Neuron (in vitro differentiated cells): Measurements from ENCODE around the gene PIBF1.
"Not testable (repeated sequence)": the region's sequence is repeated elsewhere in the genome, so short reads cannot be mapped to it uniquely, and the experiment has no call there.

ENCODE experiments used
- H2AFZ ChIP-seq: one replicate; pipeline ENCODE4 v1.6.1; 2013; ENCODE audit warnings: low read depth, mild to moderate bottlenecking, inconsistent platforms, low read length, moderate library complexity
- H3K27me3 ChIP-seq: one replicate; pipeline ENCODE4 v1.6.1; 2013; ENCODE audit warnings: low read length; ENCODE audit not compliant: insufficient read depth
- H3K36me3 ChIP-seq: one replicate; pipeline ENCODE4 v1.6.1; 2013; ENCODE audit warnings: low read length; ENCODE audit not compliant: insufficient read depth
- H3K4me1 ChIP-seq: one replicate; pipeline ENCODE4 v1.6.1; 2013; ENCODE audit warnings: low read length; ENCODE audit not compliant: insufficient read depth
- H3K4me3 ChIP-seq: 2 replicates; pipeline ENCODE4 v1.5.1; 2013; ENCODE audit warnings: mild to moderate bottlenecking, low read length, moderate library complexity
- H3K9me3 ChIP-seq: one replicate; pipeline ENCODE4 v1.6.1; 2013; ENCODE audit warnings: low read length

Gene PIBF1

DNA sequence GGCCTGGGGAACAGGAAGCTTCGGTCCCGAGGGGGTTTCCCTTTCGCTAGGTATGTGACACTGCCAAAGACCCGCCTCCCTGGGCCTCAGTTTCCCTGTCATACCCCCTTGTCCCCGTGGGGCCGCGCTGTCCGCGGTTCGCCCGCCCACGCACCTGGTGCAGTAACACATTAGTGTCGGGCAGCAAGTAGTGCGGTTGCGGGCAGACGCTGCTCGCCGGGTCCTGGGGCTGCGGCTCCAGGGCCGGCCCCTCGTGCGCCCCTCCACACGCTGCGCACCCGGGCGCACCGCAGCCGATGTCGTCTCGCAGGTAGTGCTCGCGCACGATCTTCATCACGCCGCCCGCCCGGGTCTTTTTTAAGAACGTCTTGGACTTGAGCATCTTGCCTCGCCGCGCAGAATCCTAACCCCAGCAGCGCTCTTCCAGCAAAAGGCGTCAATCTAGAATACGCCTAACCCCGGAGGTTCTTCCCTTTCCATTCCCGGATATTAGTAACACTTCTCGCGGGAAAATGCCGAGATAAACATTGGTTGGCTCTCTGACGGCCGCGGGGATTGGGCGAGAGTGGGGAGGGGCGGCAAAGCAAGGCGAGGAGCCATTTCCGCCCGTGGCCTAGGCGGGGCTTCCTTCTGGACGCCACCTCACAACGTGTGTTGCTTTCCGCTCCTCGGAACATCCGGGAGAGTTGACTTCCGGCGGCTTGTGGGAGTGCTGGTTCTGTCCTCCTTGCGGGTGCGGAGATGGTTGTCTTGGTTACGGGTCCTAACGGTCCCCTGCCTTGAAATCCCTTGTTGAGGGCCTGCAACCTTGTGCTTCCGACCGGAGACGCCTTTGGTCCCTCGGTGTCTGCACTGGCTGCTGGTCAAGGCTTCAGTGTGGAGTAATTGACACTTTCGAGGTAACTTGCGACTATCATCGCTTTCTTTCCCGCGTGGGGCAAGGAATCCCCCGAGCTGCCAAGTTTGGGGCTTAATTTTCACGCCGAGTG, at the start of gene PIBF1, which contains the start of gene DIS3:
Gene PIBF1 (plus strand): TSS at position 683 of the 989 bp plus-strand sequence. CDS start 1,337 bp downstream, outside the sequence.
Gene DIS3 (minus strand): TSS at position 450 of the 989 bp plus-strand sequence. CDS start 68 bp downstream, at position 382.
- Histone ChIP-seq H3K9me3 (no peaks in the 10 kb centered on the region), H3K27me3 (no peaks in the 10 kb centered on the region), H3K36me3 (peaks cover 41% of the 10 kb centered on the region), H3K4me1 (peaks cover 26% of the 10 kb centered on the region), H3K4me3 (peak within 1 kb of the TSS; percentile 97), H2AFZ (peak within 1 kb of the TSS; percentile 58)

- no peak overlapping the region for H3K4me3 ChIP-seq
- H2AFZ ChIP-seq, result no peak overlapping the region
- no peaks in the 10 kb centered on the region for H3K4me1 ChIP-seq
- no peaks in the 10 kb centered on the region for H3K9me3 ChIP-seq
- H3K27me3 ChIP-seq, result no peaks in the 10 kb centered on the region
- H3K36me3 ChIP-seq, result peaks cover 40% of the 10 kb centered on the region
Measured at GRCh38 chr13:72737033-72737432, 44.9 kb upstream of the PIBF1 start.

- Histone ChIP-seq H3K36me3 (peaks cover 39% of the 10 kb centered on the region), H3K4me3 (no peak overlapping the region), H3K27me3 (no peaks in the 10 kb centered on the region), H2AFZ (no peak overlapping the region), H3K9me3 (no peaks in the 10 kb centered on the region), H3K4me1 (no peaks in the 10 kb centered on the region)
Measured at GRCh38 chr13:72740015-72740414, 41.9 kb upstream of the PIBF1 start.

DNA sequence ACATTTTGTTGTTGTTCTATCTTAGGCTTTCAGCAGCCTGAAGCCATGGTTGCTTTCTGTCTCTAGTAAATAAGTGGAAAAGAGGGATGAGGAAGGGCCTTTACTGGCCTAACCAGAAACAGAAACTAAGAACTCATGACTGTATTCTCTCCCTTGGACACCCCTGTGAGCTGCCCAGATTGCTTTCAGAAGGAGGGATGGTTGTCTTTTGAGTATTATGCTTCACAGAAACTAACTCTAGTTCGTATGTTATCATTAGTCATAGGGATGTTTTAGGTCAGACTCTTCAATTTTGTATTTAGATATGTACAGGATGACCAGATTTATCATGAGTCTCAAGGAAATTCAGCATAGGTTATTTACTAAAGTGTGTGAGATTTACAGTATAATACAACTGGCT, 36.7 kb upstream of the PIBF1 start:
- Histone ChIP-seq H3K9me3 (no peaks in the 10 kb centered on the region), H3K36me3 (peaks cover 46% of the 10 kb centered on the region), H3K27me3 (no peaks in the 10 kb centered on the region), H2AFZ (no peak overlapping the region), H3K4me1 (no peaks in the 10 kb centered on the region), H3K4me3 (no peak overlapping the region)

GRCh38 chr13:72751220-72751619, 30.7 kb upstream of the PIBF1 start:
- Histone ChIP-seq H3K27me3 (no peaks in the 10 kb centered on the region), H3K4me3 (no peak overlapping the region), H3K4me1 (no peaks in the 10 kb centered on the region), H2AFZ (no peak overlapping the region), H3K36me3 (peaks cover 75% of the 10 kb centered on the region), H3K9me3 (peaks cover 3% of the 10 kb centered on the region)

GRCh38 chr13:72754111-72754510, 27.8 kb upstream of the PIBF1 start:
- H3K27me3 ChIP-seq, result no peaks in the 10 kb centered on the region
- H3K36me3 ChIP-seq, result peaks cover 81% of the 10 kb centered on the region
- H3K4me3 ChIP-seq, result no peak overlapping the region

GRCh38 chr13:72757792-72758535, 24.0 kb upstream of the PIBF1 start:
- no peaks in the 10 kb centered on the region for H3K9me3 ChIP-seq
- H3K4me1 ChIP-seq, result no peaks in the 10 kb centered on the region
- H3K4me3 ChIP-seq, result no peak overlapping the region
- H3K36me3 ChIP-seq, result peaks cover 89% of the 10 kb centered on the region
- H2AFZ ChIP-seq, result no peak overlapping the region
- H3K27me3 ChIP-seq, result no peaks in the 10 kb centered on the region

More at GRCh38 chr13:72754111-72754510, 27.8 kb upstream of the PIBF1 start:
- peaks cover 3% of the 10 kb centered on the region for H3K9me3 ChIP-seq
- no peaks in the 10 kb centered on the region for H3K4me1 ChIP-seq
- no peak overlapping the region for H2AFZ ChIP-seq

DNA sequence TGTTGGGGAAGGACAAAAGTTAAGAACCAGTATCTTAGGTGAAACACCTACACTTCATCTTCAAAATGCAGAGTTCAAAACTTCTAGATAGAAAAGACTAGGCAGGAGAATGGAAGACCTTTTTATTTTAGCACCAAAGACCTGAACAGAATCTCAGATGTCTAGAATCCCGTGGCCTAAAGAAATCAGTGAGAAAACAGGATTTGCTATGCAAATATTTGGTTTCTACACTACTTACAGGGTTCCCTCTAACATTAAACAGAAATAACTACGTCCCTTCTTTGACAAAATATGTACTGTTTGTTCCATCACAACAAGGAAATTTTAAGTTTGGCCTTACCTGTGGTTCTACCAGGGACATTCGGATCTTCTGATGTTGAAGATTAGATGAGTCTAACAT, 21.7 kb upstream of the PIBF1 start:
- no peaks in the 10 kb centered on the region for H3K4me1 ChIP-seq
- H2AFZ ChIP-seq, result no peak overlapping the region
- H3K27me3 ChIP-seq, result no peaks in the 10 kb centered on the region
- peaks cover 89% of the 10 kb centered on the region for H3K36me3 ChIP-seq
- no peaks in the 10 kb centered on the region for H3K9me3 ChIP-seq
- no peak overlapping the region for H3K4me3 ChIP-seq

GRCh38 chr13:72763411-72763810, 18.5 kb upstream of the PIBF1 start:
- Histone ChIP-seq H3K4me3 (no peak overlapping the region), H3K27me3 (no peaks in the 10 kb centered on the region), H3K4me1 (no peaks in the 10 kb centered on the region), H3K36me3 (peaks cover 93% of the 10 kb centered on the region), H3K9me3 (no peaks in the 10 kb centered on the region), H2AFZ (no peak overlapping the region)

DNA sequence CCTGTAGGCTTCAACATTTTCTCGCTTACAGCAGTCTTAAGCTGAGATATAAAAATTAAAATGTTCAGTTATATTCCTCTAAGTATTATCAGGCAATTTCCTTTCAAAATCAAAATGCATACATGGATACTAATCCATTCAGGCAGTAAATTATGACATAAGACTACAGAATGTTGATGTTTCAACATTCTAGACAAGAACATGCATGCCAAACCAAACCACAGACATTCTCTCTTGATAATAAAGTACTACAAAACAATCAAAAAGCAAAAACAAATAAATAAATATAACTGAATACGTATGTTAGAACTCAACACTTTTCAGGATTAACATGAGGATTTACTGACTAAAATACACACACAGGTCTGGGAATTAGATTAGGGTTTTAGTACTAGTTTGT, 7.9 kb upstream of the PIBF1 start:
- H3K4me1 ChIP-seq, result no peaks in the 10 kb centered on the region
- H3K27me3 ChIP-seq, result no peaks in the 10 kb centered on the region
- peaks cover 85% of the 10 kb centered on the region for H3K36me3 ChIP-seq
- H2AFZ ChIP-seq, result no peak overlapping the region
- H3K9me3 ChIP-seq, result no peaks in the 10 kb centered on the region
- H3K4me3 ChIP-seq, result no peak overlapping the region

- Histone ChIP-seq H3K9me3 (no peaks in the 10 kb centered on the region), H3K4me1 (peaks cover 26% of the 10 kb centered on the region), H3K4me3 (peak overlapping the region; percentile 97), H3K36me3 (peaks cover 36% of the 10 kb centered on the region), H2AFZ (peak overlapping the region; percentile 57), H3K27me3 (no peaks in the 10 kb centered on the region)
Measured at GRCh38 chr13:72782717-72783116, 784 bp downstream of the PIBF1 start.

DNA sequence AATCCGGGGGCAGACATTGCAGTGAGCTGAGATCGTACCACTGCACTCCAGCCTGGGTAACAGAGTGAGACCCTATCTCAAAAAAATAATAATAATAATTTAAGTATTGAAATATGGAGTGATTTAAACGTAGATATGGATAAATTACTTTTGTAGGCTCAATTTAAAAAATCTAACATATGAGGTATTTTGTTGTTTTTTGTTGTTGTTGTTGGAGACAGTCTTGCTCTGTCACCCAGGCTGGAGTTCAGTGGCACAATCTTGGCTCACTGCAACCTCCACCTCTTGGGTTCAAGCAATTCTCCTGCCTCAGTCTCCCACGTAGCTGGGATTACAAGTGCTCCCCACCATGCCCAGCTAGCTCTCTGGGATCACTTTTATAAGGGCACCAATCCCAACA, 2.7 kb downstream of the PIBF1 start:
- Histone ChIP-seq H3K4me1 (peaks cover 21% of the 10 kb centered on the region), H3K36me3 (peaks cover 25% of the 10 kb centered on the region)
- not testable (repeated sequence) for H3K9me3 ChIP-seq, H3K27me3 ChIP-seq, H2AFZ ChIP-seq, H3K4me3 ChIP-seq

DNA sequence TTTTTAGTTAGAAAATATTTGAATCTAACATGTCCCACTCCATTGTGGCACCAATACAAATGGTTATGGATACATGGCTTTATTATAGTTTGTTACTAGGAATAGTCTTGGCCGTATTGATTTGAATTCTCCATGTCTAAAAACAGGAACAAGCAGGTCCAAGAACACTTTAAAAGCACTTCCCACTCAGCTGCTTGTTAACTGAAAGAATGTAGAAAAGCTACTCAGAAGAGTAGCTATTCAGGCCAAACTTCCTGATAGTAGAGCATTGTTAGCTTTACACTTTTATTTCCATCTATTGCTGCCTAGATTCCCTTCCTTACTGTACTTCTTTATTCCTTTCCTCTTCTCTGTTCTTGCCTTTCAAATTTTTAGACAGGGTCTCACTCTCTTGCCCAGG, 6.9 kb downstream of the PIBF1 start:
- Histone ChIP-seq H2AFZ (no peak overlapping the region), H3K36me3 (peaks cover 43% of the 10 kb centered on the region), H3K27me3 (no peaks in the 10 kb centered on the region)

More for the DNA sequence above, 6.9 kb downstream of the PIBF1 start:
- Histone ChIP-seq H3K4me3 (no peak overlapping the region), H3K4me1 (peaks cover 1% of the 10 kb centered on the region), H3K9me3 (peaks cover 5% of the 10 kb centered on the region)
